ENCODE measurements around the gene EFCAB6.

The EFCAB6 gene

GRCh38 chr22:43743131-43743530, 69.0 kb downstream of the EFCAB6 start:
- no peak overlapping the region for H3K9ac ChIP-seq (ENCODE audit: low read length)
- no peaks in the 10 kb centered on the region for H3K9me3 ChIP-seq (ENCODE audit: insufficient read depth, low read depth, low read length)
- no peak overlapping the region for H3K4ac ChIP-seq (ENCODE audit: low read depth, low read length)
- no peaks in the 10 kb centered on the region for H3K79me2 ChIP-seq (ENCODE audit: control insufficient read depth, insufficient read depth, low read length, poor library complexity)
- no peak overlapping the region for H4K91ac ChIP-seq (ENCODE audit: low read depth, low read length)
- no peak for DNase-seq
- no peak overlapping the region for H3K27ac ChIP-seq (ENCODE audit: low read depth, low read length)
- H2AK5ac ChIP-seq (ENCODE audit: low read length): no peak overlapping the region
- no peak overlapping the region for H3K23ac ChIP-seq (ENCODE audit: low read length)
- no peak overlapping the region for H3K14ac ChIP-seq (ENCODE audit: low read length)
- H3K27me3 ChIP-seq (ENCODE audit: insufficient read depth, low read length): no peaks in the 10 kb centered on the region
- no peak overlapping the region for H2AFZ ChIP-seq (ENCODE audit: insufficient read depth, low read length, poor library complexity)
- WGBS (ENCODE audit: extremely low coverage, insufficient coverage, insufficient read length): no CpG with 5 or more reads among the region's 4 CpGs
- H2BK5ac ChIP-seq (ENCODE audit: low read depth, low read length, poor library complexity): no peak overlapping the region
- no peak overlapping the region for H4K12ac ChIP-seq (ENCODE audit: low read depth, low read length)
- no peak overlapping the region for H3K4me3 ChIP-seq (ENCODE audit: low read depth, low read length)
- H4K8ac ChIP-seq (ENCODE audit: low read depth, low read length): no peak overlapping the region
- H3K36me3 ChIP-seq (ENCODE audit: control insufficient read depth in 1 of 2, insufficient read depth in 2 of 2, low read length in 2 of 2): no peaks in the 10 kb centered on the region
- H3K4me1 ChIP-seq (ENCODE audit: control insufficient read depth in 1 of 2, insufficient read depth in 2 of 2, low read length in 2 of 2): no peaks in the 10 kb centered on the region
- H2BK12ac ChIP-seq (ENCODE audit: low read length): no peak overlapping the region
- no peak overlapping the region for H3K18ac ChIP-seq (ENCODE audit: low read length)
- no peak overlapping the region for H3K4me2 ChIP-seq (ENCODE audit: low read length)
- no peak overlapping the region for H2BK120ac ChIP-seq (ENCODE audit: insufficient read depth, low read length, poor library complexity)
- H3K79me1 ChIP-seq (ENCODE audit: low read length): no peaks in the 10 kb centered on the region

GRCh38 chr22:43742154-43742950, 69.8 kb downstream of the EFCAB6 start:
- no peak overlapping the region for H4K91ac ChIP-seq (ENCODE audit: low read depth, low read length)
- H3K4ac ChIP-seq (ENCODE audit: low read depth, low read length): no peak overlapping the region
- no peak overlapping the region for H2AFZ ChIP-seq (ENCODE audit: insufficient read depth, low read length, poor library complexity)
- no peak overlapping the region for H3K18ac ChIP-seq (ENCODE audit: low read length)
- no peak overlapping the region for H2BK5ac ChIP-seq (ENCODE audit: low read depth, low read length, poor library complexity)
- H3K4me1 ChIP-seq (ENCODE audit: control insufficient read depth in 1 of 2, insufficient read depth in 2 of 2, low read length in 2 of 2): no peaks in the 10 kb centered on the region
- H3K9ac ChIP-seq (ENCODE audit: low read length): no peak overlapping the region
- H3K4me3 ChIP-seq (ENCODE audit: low read depth, low read length): no peak overlapping the region
- no peaks in the 10 kb centered on the region for H3K9me3 ChIP-seq (ENCODE audit: insufficient read depth, low read depth, low read length)
- H2AK5ac ChIP-seq (ENCODE audit: low read length): no peak overlapping the region
- no peak overlapping the region for H2BK120ac ChIP-seq (ENCODE audit: insufficient read depth, low read length, poor library complexity)
- H3K23ac ChIP-seq (ENCODE audit: low read length): no peak overlapping the region
- H4K12ac ChIP-seq (ENCODE audit: low read depth, low read length): no peak overlapping the region
- no peaks in the 10 kb centered on the region for H3K27me3 ChIP-seq (ENCODE audit: insufficient read depth, low read length)
- no peaks in the 10 kb centered on the region for H3K79me2 ChIP-seq (ENCODE audit: control insufficient read depth, insufficient read depth, low read length, poor library complexity)
- WGBS (ENCODE audit: extremely low coverage, insufficient coverage, insufficient read length): no CpG with 5 or more reads among the region's 15 CpGs
- H3K27ac ChIP-seq (ENCODE audit: low read depth, low read length): no peak overlapping the region
- H3K36me3 ChIP-seq (ENCODE audit: control insufficient read depth in 1 of 2, insufficient read depth in 2 of 2, low read length in 2 of 2): no peaks in the 10 kb centered on the region
- H3K4me2 ChIP-seq (ENCODE audit: low read length): no peak overlapping the region
- no peaks in the 10 kb centered on the region for H3K79me1 ChIP-seq (ENCODE audit: low read length)
- no peak overlapping the region for H3K14ac ChIP-seq (ENCODE audit: low read length)
- no peak overlapping the region for H2BK12ac ChIP-seq (ENCODE audit: low read length)
- no peak overlapping the region for H4K8ac ChIP-seq (ENCODE audit: low read depth, low read length)
- no peak for DNase-seq

- Histone ChIP-seq H2AK5ac (ENCODE audit: low read length) (no peak overlapping the region), H3K79me2 (ENCODE audit: control insufficient read depth, insufficient read depth, low read length, poor library complexity) (no peaks in the 10 kb centered on the region), H4K91ac (ENCODE audit: low read depth, low read length) (no peak overlapping the region), H3K79me1 (ENCODE audit: low read length) (no peaks in the 10 kb centered on the region), H3K4ac (ENCODE audit: low read depth, low read length) (no peak overlapping the region), H4K12ac (ENCODE audit: low read depth, low read length) (no peak overlapping the region), H3K23ac (ENCODE audit: low read length) (no peak overlapping the region), H3K18ac (ENCODE audit: low read length) (no peak overlapping the region), H3K4me3 (ENCODE audit: low read depth, low read length) (no peak overlapping the region), H3K36me3 (ENCODE audit: control insufficient read depth in 1 of 2, insufficient read depth in 2 of 2, low read length in 2 of 2) (no peaks in the 10 kb centered on the region), H2BK120ac (ENCODE audit: insufficient read depth, low read length, poor library complexity) (no peak overlapping the region), H2AFZ (ENCODE audit: insufficient read depth, low read length, poor library complexity) (no peak overlapping the region), H2BK5ac (ENCODE audit: low read depth, low read length, poor library complexity) (no peak overlapping the region), H3K4me2 (ENCODE audit: low read length) (no peak overlapping the region), H3K9ac (ENCODE audit: low read length) (no peak overlapping the region), H3K4me1 (ENCODE audit: control insufficient read depth in 1 of 2, insufficient read depth in 2 of 2, low read length in 2 of 2) (no peaks in the 10 kb centered on the region), H3K14ac (ENCODE audit: low read length) (no peak overlapping the region), H4K8ac (ENCODE audit: low read depth, low read length) (no peak overlapping the region), H3K27ac (ENCODE audit: low read depth, low read length) (no peak overlapping the region), H3K9me3 (ENCODE audit: insufficient read depth, low read depth, low read length) (no peaks in the 10 kb centered on the region), H3K27me3 (ENCODE audit: insufficient read depth, low read length) (no peaks in the 10 kb centered on the region), H2BK12ac (ENCODE audit: low read length) (no peak overlapping the region)
- no CpG with 5 or more reads among the region's 19 CpGs for WGBS (ENCODE audit: extremely low coverage, insufficient coverage, insufficient read length)
- DNase-seq: no peak
These were observed 71.4 kb downstream of the EFCAB6 start for GRCh38 chr22:43740587-43741270.

- Histone ChIP-seq H3K36me3 (ENCODE audit: control insufficient read depth in 1 of 2, insufficient read depth in 2 of 2, low read length in 2 of 2) (no peaks in the 10 kb centered on the region), H2AK5ac (ENCODE audit: low read length) (no peak overlapping the region)
- no peak for DNase-seq
These were observed 72.2 kb downstream of the EFCAB6 start for GRCh38 chr22:43739851-43740379.

More at GRCh38 chr22:43739851-43740379, 72.2 kb downstream of the EFCAB6 start:
- no CpG with 5 or more reads among the region's 11 CpGs for WGBS (ENCODE audit: extremely low coverage, insufficient coverage, insufficient read length)
- Histone ChIP-seq H3K4me2 (ENCODE audit: low read length) (no peak overlapping the region), H2AFZ (ENCODE audit: insufficient read depth, low read length, poor library complexity) (no peak overlapping the region), H3K14ac (ENCODE audit: low read length) (no peak overlapping the region), H3K27me3 (ENCODE audit: insufficient read depth, low read length) (no peaks in the 10 kb centered on the region), H2BK120ac (ENCODE audit: insufficient read depth, low read length, poor library complexity) (no peak overlapping the region), H3K18ac (ENCODE audit: low read length) (no peak overlapping the region), H4K91ac (ENCODE audit: low read depth, low read length) (no peak overlapping the region), H4K8ac (ENCODE audit: low read depth, low read length) (no peak overlapping the region), H2BK5ac (ENCODE audit: low read depth, low read length, poor library complexity) (no peak overlapping the region), H3K27ac (ENCODE audit: low read depth, low read length) (no peak overlapping the region), H3K79me1 (ENCODE audit: low read length) (no peaks in the 10 kb centered on the region), H3K4ac (ENCODE audit: low read depth, low read length) (no peak overlapping the region), H3K23ac (ENCODE audit: low read length) (no peak overlapping the region), H3K79me2 (ENCODE audit: control insufficient read depth, insufficient read depth, low read length, poor library complexity) (no peaks in the 10 kb centered on the region), H3K9ac (ENCODE audit: low read length) (no peak overlapping the region), H2BK12ac (ENCODE audit: low read length) (no peak overlapping the region), H4K12ac (ENCODE audit: low read depth, low read length) (no peak overlapping the region), H3K4me1 (ENCODE audit: control insufficient read depth in 1 of 2, insufficient read depth in 2 of 2, low read length in 2 of 2) (peaks cover under 1 to 1% of the 10 kb centered on the region in 2 experiments), H3K4me3 (ENCODE audit: low read depth, low read length) (no peak overlapping the region), H3K9me3 (ENCODE audit: insufficient read depth, low read depth, low read length) (no peaks in the 10 kb centered on the region)
